ENCODE results near the gene NACC2. TPM values are rescaled to one million over a fixed set of nuclear protein-coding genes. Genes with fewer than 3 reads are reported as not detected.

Gene NACC2
- polyA plus RNA-seq, 1 donor (not counting 4 experiments of a cell fraction or from before 2014, with no cell fraction given): 4.6 TPM

- DNase-seq (ENCODE audit: low read depth, low spot score) (no peak), FAIRE-seq (no peak)
- H3K4me3 ChIP-seq (ENCODE audit: control insufficient read depth in 2 of 3, extremely low read depth in 1 of 3, insufficient read depth in 2 of 3, low read depth in 1 of 3, low read length in 3 of 3): no peak overlapping the region
- H3K27ac ChIP-seq (ENCODE audit: control insufficient read depth, insufficient read depth, low read length): no peak overlapping the region
- TF ChIP-seq CTCF (optimal IDR thresholded peaks at IDR 0.05 in 1 of 3, IDR thresholded peaks at IDR 0.05 in 1 of 3, conservative IDR thresholded peaks at IDR 0.05 in 1 of 3; ENCODE audit: extremely low read depth in 1 of 3, insufficient read depth in 2 of 3, low read length in 3 of 3) (no peak), EZH2 (IDR thresholded peaks at IDR 0.05; ENCODE audit: low read length) (no peak)
- H3K36me3 ChIP-seq (ENCODE audit: control insufficient read depth in 2 of 2, extremely low read depth in 1 of 2, insufficient read depth in 2 of 2, low read length in 2 of 2): no peaks in the 10 kb centered on the region
- no peak overlapping the region for H2AFZ ChIP-seq (ENCODE audit: control insufficient read depth, low read length)
- no peaks in the 10 kb centered on the region for H3K9me1 ChIP-seq (ENCODE audit: control insufficient read depth, extremely low read depth, insufficient read depth, low read length)
- dilution Hi-C loops (cut with MboI; ENCODE audit: extremely low pct_ligation_motif_present, low sequenced_read_pairs): no loop called here
- H3K4me1 ChIP-seq (ENCODE audit: control insufficient read depth, extremely low read depth, insufficient read depth, low read length): peaks cover 10% of the 10 kb centered on the region
- H3K9me3 ChIP-seq (ENCODE audit: control insufficient read depth, low read depth, low read length): no peaks in the 10 kb centered on the region
- peaks cover 39% of the 10 kb centered on the region for H3K27me3 ChIP-seq (ENCODE audit: control insufficient read depth, extremely low read depth, insufficient read depth, low read length)
- H3K9ac ChIP-seq (ENCODE audit: control insufficient read depth, extremely low read depth, insufficient read depth, low read length): no peak overlapping the region
- no peaks in the 10 kb centered on the region for H4K20me1 ChIP-seq (ENCODE audit: control insufficient read depth, extremely low read depth, insufficient read depth, low read length)
- no peaks in the 10 kb centered on the region for H3K79me2 ChIP-seq (ENCODE audit: control insufficient read depth, insufficient read depth, low read length)
- H3K4me2 ChIP-seq (ENCODE audit: control insufficient read depth, extremely low read depth, insufficient read depth, low read depth, low read length): no peak overlapping the region
Measured at GRCh38 chr9:135991771-135992170, 103.3 kb downstream of the NACC2 start.

- no peaks in the 10 kb centered on the region for H3K9me1 ChIP-seq (ENCODE audit: control insufficient read depth, extremely low read depth, insufficient read depth, low read length)
- peaks cover 10% of the 10 kb centered on the region for H3K4me1 ChIP-seq (ENCODE audit: control insufficient read depth, extremely low read depth, insufficient read depth, low read length)
- dilution Hi-C loops (cut with MboI; ENCODE audit: extremely low pct_ligation_motif_present, low sequenced_read_pairs): no loop called here
- no peak for FAIRE-seq
- H3K4me3 ChIP-seq (ENCODE audit: control insufficient read depth in 2 of 3, extremely low read depth in 1 of 3, insufficient read depth in 2 of 3, low read depth in 1 of 3, low read length in 3 of 3): no peak overlapping the region
- H3K4me2 ChIP-seq (ENCODE audit: control insufficient read depth, extremely low read depth, insufficient read depth, low read depth, low read length): no peak overlapping the region
- H3K27me3 ChIP-seq (ENCODE audit: control insufficient read depth, extremely low read depth, insufficient read depth, low read length): peaks cover 43% of the 10 kb centered on the region
- H3K79me2 ChIP-seq (ENCODE audit: control insufficient read depth, insufficient read depth, low read length): no peaks in the 10 kb centered on the region
- H2AFZ ChIP-seq (ENCODE audit: control insufficient read depth, low read length): no peak overlapping the region
- H3K36me3 ChIP-seq (ENCODE audit: control insufficient read depth in 2 of 2, extremely low read depth in 1 of 2, insufficient read depth in 2 of 2, low read length in 2 of 2): no peaks in the 10 kb centered on the region
- DNase-seq (ENCODE audit: low read depth, low spot score): no peak
- H3K9ac ChIP-seq (ENCODE audit: control insufficient read depth, extremely low read depth, insufficient read depth, low read length): no peak overlapping the region
- TF ChIP-seq CTCF (optimal IDR thresholded peaks at IDR 0.05 in 1 of 3, IDR thresholded peaks at IDR 0.05 in 1 of 3, conservative IDR thresholded peaks at IDR 0.05 in 1 of 3; ENCODE audit: extremely low read depth in 1 of 3, insufficient read depth in 2 of 3, low read length in 3 of 3): no peak
- no peak for TF ChIP-seq EZH2 (IDR thresholded peaks at IDR 0.05; ENCODE audit: low read length)
- no peaks in the 10 kb centered on the region for H4K20me1 ChIP-seq (ENCODE audit: control insufficient read depth, extremely low read depth, insufficient read depth, low read length)
- no peaks in the 10 kb centered on the region for H3K9me3 ChIP-seq (ENCODE audit: control insufficient read depth, low read depth, low read length)
- H3K27ac ChIP-seq (ENCODE audit: control insufficient read depth, insufficient read depth, low read length): no peak overlapping the region
Measured at GRCh38 chr9:135990468-135991429, 104.3 kb downstream of the NACC2 start.
